ENCODE data around the gene RIC3. TPM values are rescaled to one million over a fixed set of nuclear protein-coding genes. Genes with fewer than 3 reads are reported as not detected.

The RIC3 gene
- total and polyA plus RNA-seq, 2 of the 8 experiments (the other 6 are each of a cell fraction or from before 2014, with no cell fraction given), result 6.4 to 15.5 TPM

GRCh38 chr11:8069771-8070170 lies 99.1 kb downstream of the RIC3 start:
- Histone ChIP-seq H3K18ac (ENCODE audit: extremely low read depth, low read length) (no peak overlapping the region), H3K56ac (replicated peaks; ENCODE audit: insufficient read length, low read depth, low read length) (no peak overlapping the region), H3K4me3 (ENCODE audit: extremely low read depth in 1 of 4, insufficient read depth in 2 of 4, low read depth in 3 of 4, low read length in 4 of 4) (no peak overlapping the region), H4K91ac (replicated peaks; ENCODE audit: insufficient read length, low read length) (no peak overlapping the region), H3K36me3 (ENCODE audit: control insufficient read depth in 2 of 4, insufficient read depth in 4 of 4, low read length in 3 of 4) (no peaks in the 10 kb centered on the region), H3K9ac (replicated peaks in 1 of 4; ENCODE audit: extremely low read depth in 1 of 4, low read depth in 3 of 4, low read length in 3 of 4) (no peak overlapping the region), H3K4me1 (replicated peaks in 1 of 4; ENCODE audit: control insufficient read depth in 3 of 4, insufficient read depth in 4 of 4, low read length in 3 of 4) (peaks cover 2 to 18% (median 7%) of the 10 kb centered on the region in 4 experiments), H2BK20ac (ENCODE audit: low read length) (no peak overlapping the region), H3K23me2 (ENCODE audit: low read depth, low read length) (no peaks in the 10 kb centered on the region), H3K14ac (ENCODE audit: insufficient read length) (no peak overlapping the region), H2BK120ac (replicated peaks; ENCODE audit: low read depth, low read length) (no peak overlapping the region), H3K4me2 (ENCODE audit: insufficient read depth in 1 of 2, low read depth in 2 of 2, low read length in 2 of 2) (no peak overlapping the region), H2BK12ac (ENCODE audit: low read depth, low read length) (peak overlapping the region; percentile 65; the same call in 1 of the 2 replicates), H3K4ac (replicated peaks; ENCODE audit: insufficient read length, low read depth, low read length) (peak overlapping the region; percentile 61), H3K23ac (ENCODE audit: insufficient read length) (no peak overlapping the region), H2BK5ac (ENCODE audit: low read depth, low read length) (no peak overlapping the region), H3K79me2 (ENCODE audit: control insufficient read depth in 1 of 2, insufficient read depth in 2 of 2, low read length in 2 of 2) (no peaks in the 10 kb centered on the region), H3K27ac (ENCODE audit: low read depth, low read length) (no peak overlapping the region), H4K8ac (ENCODE audit: extremely low read depth, insufficient read depth, low read length) (no peak overlapping the region), H3K9me3 (ENCODE audit: insufficient read depth in 2 of 2, low read depth in 1 of 2, low read length in 1 of 2) (no peaks in the 10 kb centered on the region), H2AFZ (ENCODE audit: low read length) (no peak overlapping the region), H4K5ac (ENCODE audit: insufficient read length, low read depth, low read length) (no peak overlapping the region), H3K27me3 (replicated peaks in 1 of 4; ENCODE audit: control insufficient read depth in 3 of 4, extremely low read depth in 1 of 4, insufficient read depth in 3 of 4, low read length in 3 of 4) (no peaks in the 10 kb centered on the region; a peak in 2 of 7 replicates), H4K20me1 (replicated peaks in 1 of 2; ENCODE audit: control insufficient read depth in 1 of 2, insufficient read depth in 2 of 2, low read length in 2 of 2) (no peaks in the 10 kb centered on the region), H2BK15ac (ENCODE audit: low read length) (peak overlapping the region; percentile 89; the same call in 1 of the 2 replicates), H3K79me1 (ENCODE audit: low read depth, low read length) (no peaks in the 10 kb centered on the region), H2AK5ac (ENCODE audit: low read depth, low read length) (0 out of 2 replicates have a peak overlapping the region, but pooled peaks have one; percentile 71)
- DNase-seq (ENCODE audit: low read depth in 1 of 2, low spot score in 2 of 2) (no peak), FAIRE-seq (no peak)
- ChIA-PET CTCF (ENCODE audit: partially characterized antibody) (interaction anchor here (0.6 to 5.2 kb wide), 7 partner anchors 10 to 63 kb away, joined by 4 to 106 read pairs (median 23); partner anchors contain the start of gene TUB), POLR2A (ENCODE audit: partially characterized antibody) (no interaction called here)
- WGBS, 2 experiments (ENCODE audit: extremely low coverage in 1 of 2, insufficient coverage in 1 of 2, insufficient read length in 1 of 2, insufficient replicate concordance in 2 of 2, low coverage in 1 of 2, low lambda C conversion rate in 2 of 2, missing lambda C conversion rate in 1 of 2), result 93% methylated on average over 8 of the region's 8 CpGs; no CpG with 5 or more reads in 1 of the 2 experiments
- TF ChIP-seq KDM1A (IDR thresholded peaks at IDR 0.05; ENCODE audit: borderline replicate concordance, low read length) (no peak), ZNF274 (IDR thresholded peaks at IDR 0.05; ENCODE audit: borderline replicate concordance, extremely low read depth, low read length) (no peak), BACH1 (IDR thresholded peaks at IDR 0.05; ENCODE audit: low read length) (no peak), NANOG (IDR thresholded peaks at IDR 0.05; ENCODE audit: insufficient read depth, low read depth, low read length, poor library complexity, severe bottlenecking) (no peak), YY1 (IDR thresholded peaks at IDR 0.05; ENCODE audit: low read depth, low read length) (no peak)
